GM12892 (cell line): ENCODE results near the gene RGS11.

Experiments used
- POLR2A ChIP-seq: IDR thresholded peaks from 2 replicates; pipeline ENCODE4 v1.6.1; 2011; ENCODE audit warnings: low read depth, low read length, control low read depth
- TAF1 ChIP-seq: IDR thresholded peaks from 2 replicates; pipeline ENCODE4 v1.6.1; 2011; ENCODE audit warnings: low read depth, mild to moderate bottlenecking, control low read depth, low read length, borderline replicate concordance

GRCh38 chr16:230949-231348 lies 44.8 kb downstream of the RGS11 start:
- TF ChIP-seq POLR2A (no peak), TAF1 (no peak)
